HepG2 (cell line): Measurements from ENCODE around the gene FRMD4A. TPM values are rescaled to one million over a fixed set of nuclear protein-coding genes. Genes with fewer than 3 reads are reported as not detected.

Experiments used
- ATAC-seq: fragments of 200-7000 bp; cut with Tn5 transposase; 3 replicates; pipeline ENCODE4 v1.9.1; 2020; ENCODE audit warnings: mild to moderate bottlenecking, moderate library complexity
- BruUV-seq: library from RNA; stranded (reverse); fragments of 400-500 nt; replicated peaks from 2 replicates; lab custom pipeline; 2021; lab: Mats Ljungman, UMichigan
- CTCF ChIA-PET: fragments of 300-600 bp; formaldehyde crosslinking; extraction: SDS; loops from one replicate; lab custom pipeline; 2021; ENCODE audit warnings: low total read pairs, inconsistent platforms, low intra/inter-chr PET ratio; lab: Yijun Ruan, JAX
- POLR2A ChIA-PET: fragments of 350-600 bp; sonication (Branson Sonifier 250); formaldehyde crosslinking; loops from one replicate; lab custom pipeline; 2020; ENCODE audit warnings: antibody characterized with exemption, inconsistent platforms; lab: Yijun Ruan, JAX
- DNase-seq: peaks from one replicate; pipeline ENCODE4 v3.0.0-alpha.2; 2015; ENCODE audit warnings: low spot score
- FAIRE-seq: peaks from 3 replicates; lab custom pipeline; 2011; peaks lifted over from hg19 to GRCh38; lab: Jason Lieb, UNC
- H2AFZ ChIP-seq: one replicate; pipeline ENCODE4 v1.6.1; 2011; ENCODE audit warnings: low read length, inconsistent platforms
- H3K27ac ChIP-seq: fragments of 300-600 bp; 3 replicates; pipeline ENCODE4 v1.8.0; 2011; ENCODE audit warnings: mixed run types, mild to moderate bottlenecking, mixed read lengths, low read length, inconsistent platforms; ENCODE audit not compliant: insufficient read depth; ENCODE audit errors: extremely low read length
- H3K27me3 ChIP-seq, 2 experiments: fragments of 200-600 bp in 1 of 2; 2 replicates in 1 of 2; 3 replicates in 1 of 2; pipeline versions ENCODE4 v1.6.0 to v1.8.0; 2011; ENCODE audit warnings: low read length in 2 of 2, mild to moderate bottlenecking in 2 of 2, moderate library complexity in 2 of 2, inconsistent platforms in 1 of 2; ENCODE audit not compliant: insufficient read depth in 2 of 2, control insufficient read depth in 1 of 2
- H3K36me3 ChIP-seq, 2 experiments: fragments of 200-600 bp in 1 of 2; replicated peaks in 1 of 2; 2 replicates in 1 of 2; 3 replicates in 1 of 2; pipeline versions ENCODE4 v1.5.1 to v1.8.0; 2011; ENCODE audit warnings: low read length in 2 of 2, inconsistent platforms in 1 of 2; ENCODE audit not compliant: insufficient read depth in 2 of 2, control insufficient read depth in 1 of 2
- H3K4me1 ChIP-seq: 2 replicates; pipeline ENCODE4 v1.5.1; 2012; ENCODE audit warnings: low read length, inconsistent platforms; ENCODE audit not compliant: insufficient read depth
- H3K4me2 ChIP-seq: 2 replicates; pipeline ENCODE4 v1.6.0; 2011; ENCODE audit warnings: low read depth, low read length, inconsistent platforms
- H3K4me3 ChIP-seq, 3 experiments: fragments of 200-600 bp in 1 of 3; sonication (generic), shearing (Covaris generic) in 1 of 3; replicated peaks in 1 of 3; 2 replicates each; pipeline ENCODE4 v1.5.1; 2011 to 2016; ENCODE audit warnings: low read length in 3 of 3, inconsistent platforms in 2 of 3, low read depth in 2 of 3, mild to moderate bottlenecking in 2 of 3, control low read depth in 1 of 3, mixed read lengths in 1 of 3; ENCODE audit not compliant: insufficient read depth in 1 of 3
- H3K79me2 ChIP-seq: one replicate; pipeline ENCODE4 v1.6.1; 2011; ENCODE audit warnings: low read length, inconsistent platforms; ENCODE audit not compliant: insufficient read depth
- H3K9ac ChIP-seq: 2 replicates; pipeline ENCODE4 v1.6.0; 2011; ENCODE audit warnings: mild to moderate bottlenecking, low read depth, low read length, inconsistent platforms; ENCODE audit not compliant: insufficient read depth
- H3K9me3 ChIP-seq: 2 replicates; pipeline ENCODE4 v1.5.1; 2012; ENCODE audit warnings: mild to moderate bottlenecking, low read length
- H4K20me1 ChIP-seq: 2 replicates; pipeline ENCODE4 v1.6.0; 2011; ENCODE audit warnings: inconsistent platforms, mild to moderate bottlenecking, low read length, moderate library complexity; ENCODE audit not compliant: insufficient read depth
- CBX5 ChIP-seq: sonication (generic); formaldehyde crosslinking; IDR thresholded peaks from 2 replicates; pipeline ENCODE4 v1.4.0; 2020; ENCODE audit warnings: missing genetic modification reagents, borderline replicate concordance
- DR1 ChIP-seq: sonication (generic); formaldehyde crosslinking; IDR thresholded peaks from 2 replicates; pipeline ENCODE4 v1.8.0; 2021; ENCODE audit warnings: mild to moderate bottlenecking, missing genetic modification reagents, inconsistent platforms
- MIER3 ChIP-seq: IDR thresholded peaks from 2 replicates; pipeline ENCODE4 v1.6.1; 2016; ENCODE audit warnings: missing compliant biosample characterization, borderline replicate concordance
- ZBTB21 ChIP-seq: sonication (generic); formaldehyde crosslinking; IDR thresholded peaks from 2 replicates; pipeline ENCODE4 v1.4.0; 2020; ENCODE audit warnings: missing genetic modification reagents
- ZBTB42 ChIP-seq: sonication (generic); formaldehyde crosslinking; IDR thresholded peaks from 2 replicates; pipeline ENCODE4 v1.5.0; 2020; ENCODE audit warnings: mild to moderate bottlenecking, missing genetic modification reagents
- ZNF138 ChIP-seq: sonication (generic); formaldehyde crosslinking; IDR thresholded peaks from 2 replicates; pipeline ENCODE4 v1.5.0; 2020; ENCODE audit warnings: mild to moderate bottlenecking, low read depth, missing genetic modification reagents
- ZNF468 ChIP-seq: sonication (generic); formaldehyde crosslinking; IDR thresholded peaks from 2 replicates; pipeline ENCODE4 v1.8.0; 2022; ENCODE audit warnings: mild to moderate bottlenecking, moderate library complexity, missing genetic modification reagents
- WGBS: methylation state at CpG from one replicate; pipeline ENCODE4 v1.1.6; 2017; ENCODE audit warnings: low lambda C conversion rate; 5-methylcytosine and 5-hydroxymethylcytosine counted together
- in situ Hi-C: cut with HindIII; loops from 2 replicates; pipeline ENCODE4 v1.10.0; 2017; ENCODE audit warnings: low pct_unique_long_range_greater_than_20kb; ENCODE audit not compliant: extremely low pct_ligation_motif_present
- intact Hi-C: fragments of 100-400 bp; cut with micrococcal nuclease; formaldehyde crosslinking; loops from one replicate; pipeline ENCODE4 v1.10.0; 2022; ENCODE audit not compliant: unreplicated experiment
- polyA plus RNA-seq, 8 experiments: library from polyadenylated mRNA; depleted of rRNA in 3 of 8; stranded (reverse) in 7 of 8; unstranded in 1 of 8; fragments of >200 nt; fragmentation: Illumina TruSeq in 4 of 8; extraction: Trizol in 4 of 8; gene quantifications; 2 replicates each; pipeline versions ENCODE4 v1.2.1 to v1.2.3, GENCODE V29; 2011 to 2016; ENCODE audit warnings: low read depth in 4 of 8, missing spikeins in 1 of 8, mixed read lengths in 1 of 8; ENCODE audit not compliant: insufficient read depth in 1 of 8
- total RNA-seq, 5 experiments: library from RNA; depleted of rRNA; stranded (reverse); fragments of >200 nt; fragmentation: Illumina TruSeq; extraction: Trizol; gene quantifications; 2 replicates each; pipeline ENCODE4 v1.2.3, GENCODE V29; 2016; ENCODE audit warnings: low read depth in 1 of 5
- TF ChIP-seq, protein P1 (sequence below): sonication (generic); formaldehyde crosslinking; IDR thresholded peaks from 2 replicates; pipeline ENCODE4 v1.8.0; 2022; ENCODE audit warnings: missing genetic modification reagents, low read depth, mild to moderate bottlenecking, borderline replicate concordance
- TF ChIP-seq, protein P2 (sequence below): sonication (generic); formaldehyde crosslinking; conservative IDR thresholded peaks from 2 replicates; pipeline ENCODE4 v1.5.0; 2020; ENCODE audit warnings: missing genetic modification reagents

FRMD4A gene
- total and polyA plus RNA-seq, 2 of the 13 experiments (the other 11 are each of a cell fraction or from before 2014, with no cell fraction given) = 0.09 to 0.26 TPM

DNA sequence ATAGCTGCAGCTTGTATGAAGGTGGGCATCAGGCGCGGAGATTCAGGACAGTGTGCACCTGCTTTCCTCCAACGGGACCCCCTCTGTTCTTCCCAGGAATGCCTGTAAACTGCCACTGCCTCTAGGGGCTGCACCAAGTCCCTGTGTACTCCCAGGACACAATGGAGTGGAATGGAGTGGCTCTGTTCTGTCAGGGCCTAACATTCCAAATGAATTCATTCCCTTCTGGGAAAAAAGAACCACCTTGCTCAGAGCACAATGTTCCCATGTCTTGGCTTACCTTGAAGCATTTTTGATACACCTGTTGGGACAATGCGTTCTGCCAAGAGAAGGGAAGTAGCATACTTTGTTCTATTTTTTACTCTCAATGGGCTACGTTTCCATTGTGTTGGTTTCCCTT lies 339.4 kb downstream of the FRMD4A start (continued):
- TF ChIP-seq CBX5 (CRISPR knock-in tag) = no peak
- no peak for TF ChIP-seq MIER3 (CRISPR knock-in tag)
- TF ChIP-seq DR1 = no peak
- TF ChIP-seq, protein P1, sequence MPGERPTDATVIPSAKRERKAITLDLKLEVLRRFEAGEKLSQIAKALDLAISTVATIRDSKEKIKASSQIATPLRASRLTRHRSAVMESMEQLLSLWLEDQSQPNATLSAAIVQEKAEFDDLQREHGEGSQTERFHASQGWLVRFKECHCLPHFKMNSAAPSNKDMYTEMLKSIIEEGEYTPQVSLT (CRISPR knock-in tag) = no peak
- no peak for TF ChIP-seq ZBTB42
- TF ChIP-seq ZNF468 (CRISPR knock-in tag) = no peak

DNA sequence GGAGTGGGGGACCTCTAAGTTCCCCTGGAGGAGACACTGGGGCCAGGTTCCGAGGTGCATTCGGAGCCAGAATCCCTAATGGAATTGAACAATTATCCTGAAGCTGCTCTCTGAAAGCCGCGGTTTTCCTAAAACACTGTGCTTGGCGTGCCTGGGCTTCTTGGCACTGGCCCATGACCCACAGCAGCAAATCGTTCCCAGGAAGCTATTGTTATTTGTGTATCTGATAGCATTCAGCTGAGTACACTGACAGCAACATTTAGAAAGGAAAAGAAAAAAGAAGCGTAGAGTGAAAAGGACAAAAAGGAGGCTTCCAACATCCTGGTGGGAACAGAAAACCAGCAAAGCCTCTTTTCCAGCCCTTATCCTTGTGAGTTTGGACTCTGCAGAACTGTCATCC lies 339.8 kb downstream of the FRMD4A start:
- H3K4me3 ChIP-seq = no peak overlapping the region
- CTCF ChIA-PET = no interaction called here

More for the DNA sequence above, 339.8 kb downstream of the FRMD4A start:
- Histone ChIP-seq H3K9me3 (no peaks in the 10 kb centered on the region), H3K36me3 (no peaks in the 10 kb centered on the region), H3K79me2 (no peaks in the 10 kb centered on the region), H3K4me1 (no peaks in the 10 kb centered on the region), H3K27me3 (no peaks in the 10 kb centered on the region; a peak in 2 of 5 replicates), H3K27ac (no peak overlapping the region), H3K4me2 (no peak overlapping the region), H4K20me1 (no peaks in the 10 kb centered on the region), H2AFZ (no peak overlapping the region), H3K9ac (no peak overlapping the region)
- WGBS = 41% methylated on average over 7 of the region's 7 CpGs
- DNase-seq (no peak), FAIRE-seq (no peak), ATAC-seq (no peak)
- no TSS peak for BruUV-seq
- intact Hi-C loops = no loop called here
- in situ Hi-C loops = no loop called here
- TF ChIP-seq, protein P2, sequence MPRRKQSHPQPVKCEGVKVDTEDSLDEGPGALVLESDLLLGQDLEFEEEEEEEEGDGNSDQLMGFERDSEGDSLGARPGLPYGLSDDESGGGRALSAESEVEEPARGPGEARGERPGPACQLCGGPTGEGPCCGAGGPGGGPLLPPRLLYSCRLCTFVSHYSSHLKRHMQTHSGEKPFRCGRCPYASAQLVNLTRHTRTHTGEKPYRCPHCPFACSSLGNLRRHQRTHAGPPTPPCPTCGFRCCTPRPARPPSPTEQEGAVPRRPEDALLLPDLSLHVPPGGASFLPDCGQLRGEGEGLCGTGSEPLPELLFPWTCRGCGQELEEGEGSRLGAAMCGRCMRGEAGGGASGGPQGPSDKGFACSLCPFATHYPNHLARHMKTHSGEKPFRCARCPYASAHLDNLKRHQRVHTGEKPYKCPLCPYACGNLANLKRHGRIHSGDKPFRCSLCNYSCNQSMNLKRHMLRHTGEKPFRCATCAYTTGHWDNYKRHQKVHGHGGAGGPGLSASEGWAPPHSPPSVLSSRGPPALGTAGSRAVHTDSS (CRISPR knock-in tag) = no peak
- TF ChIP-seq ZBTB21 (CRISPR knock-in tag) = no peak
- TF ChIP-seq ZNF138 (CRISPR knock-in tag) = no peak
- POLR2A ChIA-PET = no interaction called here
